ENCODE data around the gene ZNF212. TPM values are rescaled to one million over a fixed set of nuclear protein-coding genes. Genes with fewer than 3 reads are reported as not detected.
"Not testable (repeated sequence)": the region's sequence is repeated elsewhere in the genome, so short reads cannot be mapped to it uniquely, and the experiment has no call there.

The ZNF212 gene
- total RNA-seq, 1 donor from 2014 or later, result 2.8 TPM

DNA sequence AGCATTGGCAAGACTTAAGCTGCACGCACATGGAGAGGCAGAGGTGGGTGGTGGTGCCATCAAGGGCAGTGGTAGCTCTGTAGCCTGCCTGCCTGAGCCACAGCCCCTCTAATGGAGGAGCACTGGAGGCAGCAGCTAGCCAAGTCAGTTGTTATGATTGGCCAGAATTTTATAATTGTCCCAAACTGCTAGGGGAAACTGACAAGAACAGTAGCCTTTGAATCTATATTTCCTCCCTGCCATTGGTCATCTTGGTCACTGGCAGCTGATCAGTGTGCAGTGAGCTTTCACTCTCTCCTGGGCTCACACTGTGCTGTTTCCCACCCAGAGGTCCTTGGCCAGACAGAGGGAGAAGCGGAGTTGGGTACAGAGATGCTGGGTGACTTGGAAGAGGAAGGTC is 12.9 kb downstream of the ZNF212 start:
- DNase-seq (ENCODE audit: low read depth in 2 of 2), result peak; percentile 16 to 21

DNA sequence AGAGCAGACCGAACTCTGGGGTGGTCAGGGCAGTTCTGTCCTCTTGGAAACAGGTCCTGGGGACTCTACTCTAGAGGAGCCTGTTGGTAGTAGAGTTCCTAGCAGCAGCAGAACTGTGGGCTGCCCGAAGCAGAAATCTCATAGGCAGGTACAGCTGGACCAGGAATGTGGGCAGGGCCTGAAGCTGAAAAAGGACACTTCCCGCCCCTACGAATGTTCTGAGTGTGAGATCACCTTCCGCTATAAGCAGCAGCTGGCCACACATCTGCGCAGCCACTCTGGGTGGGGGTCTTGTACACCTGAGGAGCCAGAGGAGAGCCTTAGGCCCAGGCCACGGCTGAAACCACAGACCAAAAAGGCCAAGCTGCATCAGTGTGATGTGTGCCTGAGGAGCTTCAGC is 14.2 kb downstream of the ZNF212 start:
- DNase-seq (ENCODE audit: low read depth in 2 of 2), result no peak

DNA sequence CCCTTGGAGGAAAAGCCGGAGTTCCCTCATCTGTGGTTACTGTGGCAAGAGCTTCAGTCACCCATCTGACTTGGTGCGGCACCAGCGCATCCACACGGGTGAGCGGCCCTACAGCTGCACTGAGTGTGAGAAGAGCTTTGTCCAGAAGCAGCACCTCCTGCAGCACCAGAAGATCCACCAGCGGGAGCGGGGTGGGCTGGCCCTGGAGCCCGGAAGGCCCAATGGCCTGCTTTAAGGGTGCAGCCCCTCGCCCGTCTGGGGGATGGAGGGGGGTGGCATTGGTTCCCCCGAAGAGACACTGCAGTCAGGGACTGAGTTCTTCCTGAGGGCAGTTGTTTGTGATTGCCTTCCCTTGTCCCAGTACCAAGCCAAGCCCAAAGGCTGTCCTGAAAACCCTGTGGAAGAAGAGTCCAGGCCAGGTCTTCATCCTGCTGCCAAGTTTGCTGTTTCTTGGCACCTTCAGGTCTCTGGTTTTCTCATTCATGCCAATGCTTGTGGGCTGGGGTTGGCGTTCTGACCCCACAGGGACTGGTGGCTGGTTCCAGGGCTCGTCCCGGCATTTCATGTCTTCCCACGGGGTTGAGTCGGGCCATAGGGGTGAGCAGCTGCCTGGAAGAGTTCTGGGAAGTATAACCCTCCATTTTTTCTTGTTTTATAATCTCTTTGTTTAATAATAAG is 14.9 kb downstream of the ZNF212 start:
- no peak for DNase-seq (ENCODE audit: low read depth in 2 of 2)

DNA sequence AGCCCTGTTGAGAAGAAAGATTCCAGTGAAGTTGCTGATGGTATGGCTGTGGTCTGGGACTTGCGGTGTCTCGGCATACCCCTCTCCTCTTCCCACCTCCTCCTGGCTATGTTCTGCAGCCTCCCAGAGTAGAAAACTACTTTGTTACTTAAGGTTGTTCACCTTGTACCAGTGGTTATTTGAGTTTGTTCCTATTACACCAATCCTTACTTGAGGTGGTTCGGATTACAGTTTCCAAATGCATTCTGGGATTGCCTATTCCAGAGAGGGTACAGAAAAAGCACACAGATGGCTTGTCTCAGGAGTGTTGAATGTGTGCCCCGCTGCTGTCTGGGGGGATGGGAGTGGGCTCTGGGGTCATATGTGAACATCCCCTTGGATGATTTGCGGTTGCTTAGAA is 15.7 kb downstream of the ZNF212 start:
- DNase-seq (ENCODE audit: low read depth in 2 of 2), result no peak

DNA sequence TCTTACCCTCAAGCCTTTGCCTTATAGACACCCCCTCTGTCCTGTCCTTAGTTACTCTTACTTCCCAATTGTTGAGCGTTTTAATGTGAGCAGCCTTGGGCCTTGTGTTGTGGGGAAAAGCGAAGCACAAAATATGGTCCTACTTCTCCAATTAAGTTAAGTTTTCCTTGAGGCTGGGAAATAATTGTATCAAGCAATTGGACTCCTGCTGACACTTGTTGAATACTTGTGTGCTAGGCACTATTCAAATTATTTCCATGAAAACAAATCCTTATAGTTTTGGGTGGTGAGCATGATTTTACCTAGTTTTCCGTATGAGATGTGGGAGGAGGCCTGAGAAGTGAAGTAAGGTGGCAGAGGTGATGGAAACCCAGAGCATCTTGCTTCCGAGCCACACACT is 17.1 kb downstream of the ZNF212 start:
- no peak for DNase-seq (ENCODE audit: low read depth in 2 of 2)

DNA sequence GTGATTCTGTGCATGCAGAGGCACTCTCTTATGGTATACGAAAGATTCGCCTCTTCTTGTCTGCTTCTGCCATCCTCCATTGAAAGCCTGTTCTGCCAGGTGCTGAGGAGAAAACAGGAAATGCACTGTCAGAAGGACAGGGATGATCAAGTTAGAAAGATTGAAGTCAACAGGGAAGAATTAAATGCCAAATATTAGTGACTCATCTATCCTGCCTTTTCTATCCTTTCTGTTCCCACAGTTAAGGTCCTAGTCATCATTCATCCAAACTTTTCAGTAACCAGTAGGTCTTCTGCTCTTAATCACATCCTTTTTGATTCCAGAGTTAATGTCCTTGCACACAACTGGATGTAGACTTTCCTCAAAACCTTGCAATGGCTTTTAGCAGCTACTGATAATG is 17.7 kb downstream of the ZNF212 start:
- DNase-seq (ENCODE audit: low read depth in 2 of 2), result peak in 1 of 2 donors; percentile 51

DNA sequence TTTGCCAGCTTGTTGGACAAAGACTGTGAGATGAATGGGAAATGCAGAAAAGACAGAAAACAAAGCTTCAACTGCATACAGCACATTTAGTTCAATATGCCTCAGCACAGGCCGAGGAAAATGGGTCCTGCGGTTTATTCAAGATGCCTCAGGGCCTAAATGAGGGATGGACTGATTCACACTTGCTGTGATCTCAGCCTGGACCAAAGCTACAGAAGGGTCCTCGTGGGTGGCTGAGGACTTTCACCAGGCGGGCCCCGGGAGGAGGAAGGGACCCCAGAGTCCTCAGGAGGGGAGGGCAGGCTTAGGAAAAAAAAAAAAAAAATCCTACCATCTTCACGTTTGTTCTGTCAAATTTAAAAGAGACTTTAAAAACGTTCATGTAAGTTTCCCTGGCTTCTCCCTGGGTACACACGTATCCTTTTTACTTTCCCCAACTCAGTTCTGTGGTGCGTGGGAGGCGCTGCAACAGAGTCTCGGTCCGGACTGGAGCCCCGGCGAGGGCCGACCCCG is 21.9 kb downstream of the ZNF212 start:
- no peak for DNase-seq (ENCODE audit: low read depth in 2 of 2)

DNA sequence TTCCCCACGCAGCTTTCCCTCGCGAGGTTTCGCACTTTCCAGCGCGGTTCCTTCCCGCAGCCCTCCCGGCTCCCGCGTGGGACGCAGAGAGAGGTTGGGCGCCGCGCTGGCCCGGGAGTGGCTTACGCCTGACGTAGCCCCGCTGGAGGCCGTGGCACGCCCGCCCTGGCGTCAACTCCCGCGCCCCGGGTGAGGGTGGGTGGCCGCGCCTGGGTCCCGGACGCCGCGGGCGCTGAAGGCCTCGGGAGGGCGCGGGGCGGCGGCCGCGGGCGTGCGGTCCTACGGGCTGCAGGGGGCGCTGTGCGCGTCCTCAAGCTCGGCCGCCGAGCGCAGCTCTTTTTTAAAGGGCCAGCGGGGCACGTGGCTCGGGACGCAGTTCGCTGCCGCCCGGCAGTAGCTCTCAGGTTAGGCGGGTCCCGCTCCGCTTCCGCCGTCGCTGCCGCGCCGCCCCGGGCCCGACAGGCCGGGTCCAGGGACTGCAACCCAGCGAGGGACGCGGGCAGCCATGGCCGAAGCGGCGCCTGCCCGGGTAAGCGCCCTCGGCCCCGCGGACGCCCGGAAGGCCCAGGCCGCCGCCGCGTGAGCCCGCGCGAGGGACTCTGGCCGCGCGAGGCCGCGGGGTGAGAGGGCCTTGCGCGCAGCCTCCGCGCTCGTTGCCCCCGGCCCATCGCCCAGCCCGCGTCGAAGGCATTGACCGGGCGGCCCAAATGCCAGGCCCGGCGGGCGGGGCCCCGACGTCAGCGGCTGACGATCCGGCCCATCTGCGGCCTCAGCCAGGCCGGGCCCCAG is 22.6 kb downstream of the ZNF212 start, which contains the start of gene ZNF783:
ZNF783 (plus strand) TSS at position 368 of the 789 bp plus-strand sequence; CDS start at position 506, 138 bp downstream.
- DNase-seq (ENCODE audit: low read depth in 2 of 2), result peak; percentile 73 to 90

DNA sequence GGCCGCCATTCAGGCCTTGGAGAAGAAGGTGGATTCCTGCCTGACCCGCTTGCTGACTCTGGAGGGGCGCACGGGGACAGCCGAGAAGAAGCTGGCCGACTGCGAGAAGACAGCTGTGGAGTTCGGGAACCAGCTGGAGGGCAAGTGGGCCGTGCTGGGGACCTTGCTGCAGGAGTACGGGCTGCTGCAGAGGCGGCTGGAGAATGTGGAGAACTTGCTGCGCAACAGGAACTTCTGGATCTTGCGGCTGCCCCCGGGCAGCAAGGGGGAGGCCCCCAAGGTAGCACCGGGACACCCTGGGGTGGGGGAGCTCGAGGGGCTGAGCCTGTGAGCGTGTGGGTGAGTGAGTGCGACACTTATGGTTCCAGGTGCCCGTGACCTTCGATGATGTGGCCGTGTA is 27.0 kb downstream of the ZNF212 start:
- no peak for DNase-seq (ENCODE audit: low read depth in 2 of 2)

DNA sequence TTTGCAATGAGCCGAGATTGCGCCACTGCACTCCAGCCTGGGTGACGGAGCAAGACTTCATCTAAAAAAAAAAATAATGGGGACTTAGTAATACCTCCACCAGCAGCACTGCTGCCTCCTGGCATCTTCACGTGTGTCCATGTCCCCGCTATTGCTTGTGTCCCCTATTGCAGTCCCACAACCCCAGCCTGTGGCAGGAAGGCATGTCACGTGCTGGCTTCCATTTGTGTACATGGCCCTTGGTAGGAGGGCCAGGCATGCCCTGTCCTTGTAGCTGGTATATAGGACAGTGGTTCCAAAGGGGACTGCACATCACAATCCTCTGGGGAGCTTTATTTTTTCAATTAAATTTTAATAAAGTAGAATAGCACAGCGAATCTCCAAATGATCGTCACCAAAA is 28.3 kb downstream of the ZNF212 start:
- no peak for DNase-seq (ENCODE audit: low read depth in 2 of 2)

DNA sequence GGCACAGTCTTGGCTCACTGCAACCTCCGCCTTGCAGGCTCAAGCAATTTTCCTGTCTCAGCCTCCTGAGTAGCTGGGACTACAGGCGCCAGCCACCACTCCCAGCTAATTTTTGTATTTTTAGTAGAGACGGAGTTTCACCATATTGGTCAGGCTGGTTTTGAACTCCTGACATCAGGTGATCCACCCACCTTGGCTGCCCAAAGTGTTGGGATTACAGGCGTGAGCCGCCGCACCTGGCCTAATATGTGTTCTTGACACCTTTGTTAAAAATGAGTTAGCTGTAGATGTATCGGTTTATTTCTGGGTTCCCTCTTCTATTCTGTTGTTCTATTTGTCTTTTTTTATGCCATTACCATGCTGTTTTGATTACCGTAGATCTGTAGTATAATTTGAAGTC is 35.0 kb downstream of the ZNF212 start:
- DNase-seq (ENCODE audit: low read depth in 2 of 2), result not testable (repeated sequence)

DNA sequence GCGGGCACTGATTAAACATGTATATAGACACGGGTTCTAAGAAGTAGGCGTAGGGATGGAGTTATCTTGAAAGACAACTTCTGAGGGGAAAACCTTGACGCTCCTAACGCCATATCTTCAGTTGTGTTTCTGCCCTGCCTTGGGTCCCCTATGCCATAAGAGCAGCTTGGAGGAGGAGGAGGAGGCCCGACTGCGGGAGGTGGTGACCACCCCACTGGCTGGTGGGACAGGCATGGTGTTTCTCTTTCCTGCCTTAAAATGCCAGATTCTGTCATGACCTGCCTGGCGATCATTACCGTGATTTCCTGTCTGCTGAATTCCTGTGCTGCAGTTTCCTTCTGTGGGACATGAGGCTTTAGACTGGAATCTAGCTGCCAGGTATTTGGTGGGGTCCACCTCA is 38.4 kb downstream of the ZNF212 start:
- DNase-seq (ENCODE audit: low read depth in 2 of 2), result no peak

DNA sequence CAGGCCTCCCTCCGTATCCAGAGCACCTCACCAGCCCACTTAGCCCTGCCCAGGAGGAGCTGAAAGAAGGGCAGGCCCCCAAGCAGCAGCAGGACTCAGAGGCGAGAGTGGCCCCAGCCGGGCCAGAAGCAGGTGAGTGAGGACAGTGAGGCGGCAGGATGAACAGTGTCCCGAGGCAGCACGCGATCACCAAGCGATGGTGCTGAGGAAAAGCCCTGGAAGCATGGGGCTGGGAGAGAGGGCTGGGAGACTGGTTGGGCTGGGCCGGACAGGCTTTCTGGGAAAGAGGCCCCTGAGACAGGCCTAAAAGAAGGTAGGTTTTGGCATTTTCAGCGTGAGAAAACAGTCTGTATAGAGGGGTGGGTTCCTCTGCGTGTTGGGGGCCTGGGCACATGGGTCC is 38.9 kb downstream of the ZNF212 start:
- no peak for DNase-seq (ENCODE audit: low read depth in 2 of 2)

DNA sequence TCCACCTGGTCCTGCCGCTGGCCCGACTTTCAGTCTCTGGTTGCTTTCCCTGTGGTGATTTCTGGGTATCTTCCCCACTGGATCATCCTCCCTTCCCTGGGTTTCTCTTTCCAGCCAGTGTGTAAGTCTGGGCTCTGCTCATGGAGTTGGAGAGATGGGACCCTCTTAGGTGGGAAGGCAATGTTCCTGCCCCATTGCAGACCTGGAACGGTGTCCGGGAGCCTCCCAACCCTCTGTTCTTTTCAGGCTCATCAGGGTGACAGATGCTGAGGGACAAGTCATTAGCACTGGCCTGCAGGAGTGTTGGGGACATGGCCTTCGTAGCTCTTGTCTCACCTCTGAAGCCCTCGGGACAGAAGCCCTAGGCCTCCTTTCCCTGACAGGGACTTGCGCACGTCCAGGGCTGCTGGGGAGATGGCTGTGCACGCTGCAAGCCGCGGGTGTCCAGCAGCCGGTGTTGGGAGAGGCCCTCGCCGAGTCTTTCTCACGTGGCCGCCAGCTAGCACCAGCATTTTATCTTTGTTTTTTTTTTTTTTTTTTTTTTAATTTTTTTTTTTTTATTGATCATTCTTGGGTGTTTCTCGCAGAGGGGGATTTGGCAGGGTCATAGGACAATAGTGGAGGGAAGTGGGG is 39.8 kb downstream of the ZNF212 start:
- DNase-seq (ENCODE audit: low read depth in 2 of 2), result no peak

DNA sequence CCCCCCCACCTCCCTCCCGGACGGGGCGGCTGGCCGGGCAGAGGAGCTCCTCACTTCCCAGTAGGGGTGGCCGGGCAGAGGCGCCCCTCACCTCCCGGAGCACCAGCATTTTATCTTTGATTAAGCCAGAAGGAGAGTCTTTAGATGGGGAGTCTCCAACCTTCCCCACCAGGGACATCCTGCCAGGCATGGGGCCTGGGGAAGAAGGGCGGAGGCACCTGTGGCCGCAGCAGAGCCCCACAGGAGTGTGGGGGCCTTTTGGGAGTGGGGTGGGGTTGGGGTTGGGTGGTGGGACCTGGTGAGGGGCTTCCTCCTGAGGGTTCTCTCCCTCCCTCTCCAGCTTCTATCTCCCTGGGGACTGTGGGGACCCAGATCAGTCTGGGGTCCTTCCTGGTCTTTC is 40.7 kb downstream of the ZNF212 start:
- no peak for DNase-seq (ENCODE audit: low read depth in 2 of 2)

DNA sequence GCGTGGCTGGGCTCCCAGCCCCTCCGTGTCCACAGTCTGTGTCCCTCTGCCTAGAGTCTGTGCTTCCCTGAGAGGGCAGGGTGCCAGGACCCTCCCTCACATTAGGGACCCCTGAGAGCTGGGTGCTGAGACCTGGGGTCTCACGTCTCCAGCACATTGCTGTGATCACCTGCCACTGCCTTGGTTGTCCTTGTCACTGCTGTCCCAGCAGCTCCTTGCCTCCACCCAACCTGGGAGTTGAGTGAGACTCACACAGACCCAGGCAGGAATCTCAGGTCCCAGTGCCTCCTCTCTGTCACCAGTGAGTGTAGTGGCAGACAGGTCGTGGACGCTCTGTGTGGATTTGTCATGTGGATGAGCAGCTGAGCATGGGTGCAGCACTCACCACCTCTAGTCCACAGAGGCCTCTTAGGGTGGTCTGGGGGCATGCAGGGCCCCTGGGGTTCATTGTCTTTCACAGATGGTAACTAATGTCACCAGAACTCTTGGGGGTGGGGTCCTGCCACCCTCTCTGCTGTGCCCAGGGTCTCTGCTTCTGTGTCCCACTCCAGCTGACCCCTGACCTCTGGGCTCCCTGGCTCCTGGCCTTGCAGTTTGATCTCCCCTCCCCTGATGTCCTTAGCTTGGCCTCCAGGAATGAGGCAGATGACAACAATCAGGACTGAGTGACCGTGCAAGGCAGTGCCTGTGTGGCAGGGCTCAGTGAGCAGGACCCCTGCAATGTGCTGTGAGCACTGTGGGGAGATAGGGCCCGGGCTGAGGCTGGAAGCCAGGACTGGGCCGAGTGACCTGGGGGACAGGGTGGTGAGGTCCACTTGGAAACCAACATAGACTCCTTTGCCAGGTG is 41.4 kb downstream of the ZNF212 start:
- DNase-seq (ENCODE audit: low read depth in 2 of 2), result no peak

DNA sequence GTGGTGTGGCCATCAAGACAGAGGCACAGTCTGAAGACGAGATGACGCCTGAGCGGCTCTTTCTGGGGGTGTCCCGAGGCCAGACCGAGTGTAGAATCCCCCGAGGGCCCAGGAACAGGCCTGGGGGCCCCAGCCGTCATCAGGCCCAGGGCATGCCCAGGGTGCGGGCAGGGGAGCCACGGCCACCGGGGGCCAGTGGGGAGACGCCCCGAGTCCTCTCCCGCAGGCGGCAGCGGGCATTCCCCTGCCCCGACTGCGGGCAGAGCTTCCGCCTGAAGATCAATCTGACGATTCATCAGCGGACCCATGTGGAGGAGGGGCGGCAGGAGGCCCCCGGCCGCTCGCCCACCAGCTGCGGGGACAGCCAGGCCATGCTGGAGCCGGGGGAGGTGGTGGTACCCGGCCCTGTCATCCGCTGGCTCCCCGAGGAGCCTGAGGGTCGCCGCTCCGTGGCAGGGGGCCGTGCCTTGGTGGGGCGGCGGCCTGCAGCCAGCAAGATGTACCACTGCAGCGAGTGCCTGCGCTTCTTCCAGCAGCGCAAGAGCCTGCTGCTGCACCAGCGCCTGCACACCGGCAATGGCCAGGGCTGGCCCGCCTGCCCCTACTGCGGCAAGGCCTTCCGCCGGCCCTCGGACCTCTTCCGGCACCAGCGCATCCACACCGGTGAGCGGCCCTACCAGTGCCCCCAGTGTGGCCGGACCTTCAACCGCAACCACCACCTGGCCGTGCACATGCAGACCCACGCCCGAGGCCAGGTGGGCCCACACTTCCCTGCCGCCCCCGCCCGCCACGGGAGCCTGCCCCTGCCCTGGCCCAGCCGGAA is 42.3 kb downstream of the ZNF212 start:
- DNase-seq (ENCODE audit: low read depth in 2 of 2), result no peak

DNA sequence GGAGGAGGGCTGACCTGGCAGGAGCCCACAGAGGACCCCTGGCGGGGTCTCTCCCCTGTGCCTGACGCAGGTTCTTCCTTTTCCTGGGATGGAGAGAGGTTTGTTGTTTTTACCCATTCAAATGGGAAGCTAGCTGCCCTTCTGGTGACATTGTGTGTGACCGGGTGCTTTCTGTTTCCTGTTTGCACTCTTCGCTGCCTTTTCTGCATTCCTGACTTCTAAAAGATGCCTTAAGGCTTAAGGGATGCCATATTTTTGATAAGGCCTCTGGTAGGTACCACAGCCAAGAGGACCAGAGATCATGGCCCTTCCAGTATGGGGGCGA is 42.8 kb downstream of the ZNF212 start:
- DNase-seq (ENCODE audit: low read depth in 2 of 2), result peak; percentile 30 to 52

DNA sequence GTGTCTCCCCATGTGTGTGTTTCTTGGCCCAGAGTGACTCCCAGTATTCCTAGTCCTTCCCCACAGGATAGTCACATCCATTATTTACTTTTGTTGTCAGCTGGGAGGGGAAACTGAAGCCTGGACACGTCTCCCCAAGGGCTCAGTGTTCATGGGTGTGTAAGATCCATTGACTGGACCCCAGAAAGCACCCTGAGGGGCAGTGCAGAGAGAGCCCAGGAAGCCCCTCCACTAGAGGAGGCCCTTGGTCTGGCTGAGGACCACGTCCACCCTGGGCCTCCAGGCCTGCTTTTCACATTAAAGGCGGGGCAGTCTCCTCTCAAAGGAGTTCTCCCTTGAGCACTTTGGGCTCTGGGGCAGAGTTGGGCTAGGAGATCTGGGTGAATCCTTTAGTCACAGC is 43.9 kb downstream of the ZNF212 start:
- DNase-seq (ENCODE audit: low read depth in 2 of 2), result no peak

DNA sequence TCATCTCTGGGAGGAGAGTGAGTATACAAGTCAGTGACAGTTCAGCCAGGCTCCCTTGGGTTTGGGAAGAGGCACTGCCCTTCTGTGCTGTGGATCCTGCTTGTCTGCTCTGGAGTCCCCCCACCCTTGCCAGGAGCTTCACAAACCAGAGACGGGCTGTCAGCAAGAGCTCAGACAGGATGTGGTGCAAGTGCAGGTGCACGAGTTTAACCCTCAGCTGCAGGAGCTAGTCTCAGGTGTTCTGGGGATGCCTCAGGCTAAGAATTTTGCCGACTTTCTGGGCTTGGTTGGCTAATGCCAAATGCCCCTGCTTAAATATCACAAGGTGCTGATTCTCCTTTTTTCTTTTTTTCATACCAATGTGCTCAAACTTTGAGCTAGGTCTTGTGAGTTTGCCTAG is 44.9 kb downstream of the ZNF212 start:
- DNase-seq (ENCODE audit: low read depth in 2 of 2), result no peak

Measured in dermis microvascular lymphatic vessel endothelial cell (primary cell).